ENCODE results near the gene ATP10A. TPM values are rescaled to one million over a fixed set of nuclear protein-coding genes. Genes with fewer than 3 reads are reported as not detected.

ATP10A gene
- total RNA-seq, 1 experiment from 2014 or later = 3.9 TPM

- no peak for DNase-seq
- H3K36me3 Mint-ChIP-seq (ENCODE audit: insufficient read depth in 1 of 3, low read depth in 3 of 3) = peaks cover 0 to 8% (median 1%) of the 10 kb centered on the region in 3 experiments; a peak in 3 of 7 replicates
- H3K9ac ChIP-seq (ENCODE audit: extremely low read depth, insufficient read length, low read length) = no peak overlapping the region
Measured at GRCh38 chr15:25860885-25861866, 2.0 kb downstream of the ATP10A start.

More at GRCh38 chr15:25860885-25861866, 2.0 kb downstream of the ATP10A start:
- H3K4me1 ChIP-seq (ENCODE audit: insufficient read depth, low read length) = peaks cover 2% of the 10 kb centered on the region; the same call in 1 of the 2 replicates
- H3K27me3 ChIP-seq (ENCODE audit: insufficient read depth, low read length) = peaks cover 15% of the 10 kb centered on the region; the same call in 1 of the 2 replicates
- H4K20me1 ChIP-seq (ENCODE audit: control insufficient read depth, insufficient read depth, insufficient read length) = peaks cover 4% of the 10 kb centered on the region
- H2BK20ac ChIP-seq (ENCODE audit: low read depth, low read length, poor library complexity, severe bottlenecking) = no peak overlapping the region
- H3K4me2 ChIP-seq (ENCODE audit: insufficient read depth, insufficient read length, low read length) = no peak overlapping the region
- H3T11ph ChIP-seq (ENCODE audit: low read length) = no peak overlapping the region
- no peak overlapping the region for H3K56ac ChIP-seq (ENCODE audit: insufficient read length, low read depth, low read length)
- no peak overlapping the region for H2BK5ac ChIP-seq (ENCODE audit: insufficient read length, low read length)
- no peak overlapping the region for H3K14ac ChIP-seq (ENCODE audit: insufficient read depth, low read length)
- no peak overlapping the region for H2AFZ ChIP-seq (ENCODE audit: low read length)
- H3K4ac ChIP-seq (ENCODE audit: low read depth, low read length) = no peak overlapping the region
- no peak overlapping the region for H3K27ac ChIP-seq (ENCODE audit: insufficient read length, low read depth, low read length)
- H3K79me1 ChIP-seq (ENCODE audit: insufficient read depth, low read depth, low read length, poor library complexity, severe bottlenecking) = no peaks in the 10 kb centered on the region
- no peak overlapping the region for H4K5ac ChIP-seq (ENCODE audit: insufficient read length, low read depth, low read length)
- no peak for TF ChIP-seq CTCF (conservative IDR thresholded peaks at IDR 0.05)
- H3K23ac ChIP-seq (ENCODE audit: insufficient read length, low read depth, low read length) = no peak overlapping the region
- no peaks in the 10 kb centered on the region; the same call in 1 of the 2 replicates for H3K79me2 ChIP-seq (ENCODE audit: insufficient read depth, low read length)
- peaks cover 29 to 31% of the 10 kb centered on the region in 2 experiments for H3K4me1 Mint-ChIP-seq
- no peak overlapping the region for H2BK120ac ChIP-seq (ENCODE audit: low read depth, low read length, poor library complexity, severe bottlenecking)
- H4K91ac ChIP-seq (ENCODE audit: insufficient read length, low read depth, low read length) = no peak overlapping the region
- peaks cover 0 to 4% of the 10 kb centered on the region in 2 experiments; a peak in 2 of 5 replicates for H3K9me3 Mint-ChIP-seq
- no peak overlapping the region for H4K8ac ChIP-seq (replicated peaks; ENCODE audit: insufficient read length, low read depth, low read length)
- no peak overlapping the region for H3K27ac Mint-ChIP-seq
- no CpG with 5 or more reads among the region's 20 CpGs for WGBS (ENCODE audit: extremely low coverage, insufficient read length, low lambda C conversion rate)
- peaks cover 60% of the 10 kb centered on the region for H3K27me3 Mint-ChIP-seq (ENCODE audit: low read depth)
- peaks cover 12% of the 10 kb centered on the region for H3K23me2 ChIP-seq (ENCODE audit: insufficient read length, low read depth, low read length, poor library complexity, severe bottlenecking)
- H3K9me3 ChIP-seq (ENCODE audit: control insufficient read depth, low read depth, low read length) = no peaks in the 10 kb centered on the region
- no peak overlapping the region for H3K18ac ChIP-seq (ENCODE audit: insufficient read length, low read depth, low read length)
- no peak overlapping the region for H2BK12ac ChIP-seq (ENCODE audit: insufficient read length, low read depth, low read length)
- peak overlapping the region; percentile 77 to 88 for H3K4me3 Mint-ChIP-seq
- no peak overlapping the region for H2BK15ac ChIP-seq (ENCODE audit: low read depth, low read length)
- no peak overlapping the region for H2AK5ac ChIP-seq (ENCODE audit: insufficient read length, low read length)
